Cardiac muscle cell (in vitro differentiated cells and primary cell): ENCODE measurements around the gene MEGF6. TPM values are rescaled to one million over a fixed set of nuclear protein-coding genes. Genes with fewer than 3 reads are reported as not detected.

Source experiments
- DNase-seq, 2 donors: peaks; one replicate each; pipeline versions ENCODE4 v3.0.0 to v3.0.0-alpha.2; 2010 to 2017; ENCODE audit warnings: low read depth in 1 of 2, low spot score in 1 of 2
- H3K27ac ChIP-seq: fragments of 200-600 bp; sonication (generic); 2 replicates; pipeline ENCODE4 v1.5.1; 2016
- H3K27me3 ChIP-seq: fragments of 200-600 bp; sonication (generic); 2 replicates; pipeline ENCODE4 v1.6.0; 2016; ENCODE audit warnings: control low read depth
- H3K36me3 ChIP-seq: fragments of 200-600 bp; sonication (generic); 2 replicates; pipeline ENCODE4 v1.5.1; 2016; ENCODE audit warnings: control low read depth
- H3K4me1 ChIP-seq: fragments of 200-600 bp; sonication (generic); 2 replicates; pipeline ENCODE4 v1.8.1; 2017; ENCODE audit warnings: low read depth, mild to moderate bottlenecking, mixed run types
- H3K4me3 ChIP-seq: fragments of 200-600 bp; sonication (generic); 2 replicates; pipeline ENCODE4 v1.5.1; 2016; ENCODE audit warnings: mild to moderate bottlenecking
- H3K9me3 ChIP-seq: fragments of 200-600 bp; sonication (generic); 2 replicates; pipeline ENCODE4 v1.5.1; 2017; ENCODE audit warnings: low read depth, mild to moderate bottlenecking, control low read depth
- polyA plus RNA-seq: library from polyadenylated mRNA; unstranded; fragments of >200 nt; fragmentation: Nextera tagmentation; extraction: Ambion mirVana; gene quantifications from 2 replicates; pipeline ENCODE4 v1.2.1, GENCODE V29; 2016
- total RNA-seq: library from RNA; depleted of rRNA; stranded (reverse); fragments of >200 nt; gene quantifications from 2 replicates; pipeline ENCODE4 v1.2.3, GENCODE V29; 2016
- TF ChIP-seq, protein P1 (sequence below): IDR thresholded peaks from 2 replicates; pipeline ENCODE4 v1.5.1; 2012; ENCODE audit warnings: low read depth, mild to moderate bottlenecking, low read length

Gene MEGF6
- total and polyA plus RNA-seq, 2 experiments from 2014 or later = 11.1 to 31.7 TPM

DNA sequence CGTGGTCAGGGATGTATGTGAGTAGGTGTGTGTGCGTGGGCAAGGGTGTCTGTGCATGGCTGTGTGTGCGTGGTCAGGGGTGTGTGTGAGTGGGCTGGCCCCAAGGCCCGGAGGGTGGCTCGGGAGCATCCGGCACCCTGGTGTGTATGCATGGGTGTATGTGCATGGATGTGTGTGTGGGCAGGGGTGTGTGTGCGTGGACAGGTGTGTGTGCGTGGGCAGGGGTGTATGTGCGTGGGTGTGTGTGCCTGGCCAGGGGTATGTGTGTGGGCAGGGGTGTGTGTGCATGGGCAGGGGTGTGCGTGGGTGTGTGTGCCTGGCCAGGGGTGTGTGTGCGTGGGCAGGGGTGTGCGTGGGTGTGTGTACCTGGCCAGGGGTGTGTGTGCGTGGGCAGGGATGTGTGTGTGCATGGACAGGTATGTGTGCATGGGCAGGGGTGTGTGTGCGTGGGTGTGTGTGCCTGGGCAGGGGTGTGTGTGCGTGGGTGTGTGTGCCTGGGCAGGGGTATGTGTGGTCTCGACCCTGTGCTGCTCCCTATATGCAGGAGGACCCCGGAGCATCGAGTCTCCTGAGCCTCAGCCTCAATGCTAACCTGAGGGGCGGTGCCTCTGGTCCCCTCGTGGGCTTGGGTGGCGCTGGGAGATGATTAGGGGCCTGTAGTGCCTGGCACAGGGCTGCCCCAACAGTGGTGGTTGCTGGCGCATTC lies 140.5 kb downstream of the MEGF6 start:
- no peak overlapping the region for H3K4me3 ChIP-seq
- H3K27ac ChIP-seq = peak overlapping the region; percentile 75
- peaks cover 7% of the 10 kb centered on the region for H3K4me1 ChIP-seq
- DNase-seq = no peak
- TF ChIP-seq, protein P1, sequence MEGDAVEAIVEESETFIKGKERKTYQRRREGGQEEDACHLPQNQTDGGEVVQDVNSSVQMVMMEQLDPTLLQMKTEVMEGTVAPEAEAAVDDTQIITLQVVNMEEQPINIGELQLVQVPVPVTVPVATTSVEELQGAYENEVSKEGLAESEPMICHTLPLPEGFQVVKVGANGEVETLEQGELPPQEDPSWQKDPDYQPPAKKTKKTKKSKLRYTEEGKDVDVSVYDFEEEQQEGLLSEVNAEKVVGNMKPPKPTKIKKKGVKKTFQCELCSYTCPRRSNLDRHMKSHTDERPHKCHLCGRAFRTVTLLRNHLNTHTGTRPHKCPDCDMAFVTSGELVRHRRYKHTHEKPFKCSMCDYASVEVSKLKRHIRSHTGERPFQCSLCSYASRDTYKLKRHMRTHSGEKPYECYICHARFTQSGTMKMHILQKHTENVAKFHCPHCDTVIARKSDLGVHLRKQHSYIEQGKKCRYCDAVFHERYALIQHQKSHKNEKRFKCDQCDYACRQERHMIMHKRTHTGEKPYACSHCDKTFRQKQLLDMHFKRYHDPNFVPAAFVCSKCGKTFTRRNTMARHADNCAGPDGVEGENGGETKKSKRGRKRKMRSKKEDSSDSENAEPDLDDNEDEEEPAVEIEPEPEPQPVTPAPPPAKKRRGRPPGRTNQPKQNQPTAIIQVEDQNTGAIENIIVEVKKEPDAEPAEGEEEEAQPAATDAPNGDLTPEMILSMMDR = no peak
- H3K27me3 ChIP-seq = no peaks in the 10 kb centered on the region
- no peaks in the 10 kb centered on the region for H3K36me3 ChIP-seq
- no peaks in the 10 kb centered on the region for H3K9me3 ChIP-seq

- no peaks in the 10 kb centered on the region for H3K27me3 ChIP-seq
- TF ChIP-seq, protein P1 = no peak
- H3K36me3 ChIP-seq = no peaks in the 10 kb centered on the region
- H3K4me3 ChIP-seq = no peak overlapping the region
- DNase-seq = no peak
- H3K27ac ChIP-seq = no peak overlapping the region
- peaks cover 7% of the 10 kb centered on the region for H3K4me1 ChIP-seq
- H3K9me3 ChIP-seq = no peaks in the 10 kb centered on the region
Measured at GRCh38 chr1:3469849-3470649, 141.3 kb downstream of the MEGF6 start.

GRCh38 chr1:3469104-3469848 lies 142.0 kb downstream of the MEGF6 start:
- peaks cover 7% of the 10 kb centered on the region for H3K4me1 ChIP-seq
- H3K27me3 ChIP-seq = no peaks in the 10 kb centered on the region
- H3K9me3 ChIP-seq = no peaks in the 10 kb centered on the region
- no peaks in the 10 kb centered on the region for H3K36me3 ChIP-seq
- no peak overlapping the region for H3K4me3 ChIP-seq
- TF ChIP-seq, protein P1 = no peak
- no peak overlapping the region for H3K27ac ChIP-seq
- no peak for DNase-seq

GRCh38 chr1:3468236-3469103 lies 142.8 kb downstream of the MEGF6 start:
- no peak overlapping the region for H3K4me3 ChIP-seq
- no peak overlapping the region for H3K27ac ChIP-seq
- H3K27me3 ChIP-seq = no peaks in the 10 kb centered on the region
- no peak for DNase-seq
- peaks cover 7% of the 10 kb centered on the region for H3K4me1 ChIP-seq
- H3K9me3 ChIP-seq = no peaks in the 10 kb centered on the region
- TF ChIP-seq, protein P1 = no peak
- no peaks in the 10 kb centered on the region for H3K36me3 ChIP-seq
